ENCODE measurements around the gene C17orf67.

Gene C17orf67

GRCh38 chr17:56819431-56820145, 14.1 kb downstream of the C17orf67 start:
- no peaks in the 10 kb centered on the region; the same call in 1 of the 2 replicates for H3K4me1 ChIP-seq (ENCODE audit: control insufficient read depth, insufficient read depth, low read length)
- no peaks in the 10 kb centered on the region for H3K27me3 ChIP-seq (ENCODE audit: control insufficient read depth, insufficient read depth, low read length)
- H3K9ac ChIP-seq (ENCODE audit: low read depth, low read length): no peak overlapping the region
- no peaks in the 10 kb centered on the region for H3K9me3 ChIP-seq (ENCODE audit: control insufficient read depth, insufficient read depth, low read length)
- no peak overlapping the region for H3K4me3 ChIP-seq (ENCODE audit: low read depth, low read length)
- no peaks in the 10 kb centered on the region for H3K36me3 ChIP-seq (ENCODE audit: control insufficient read depth, insufficient read depth, low read length)
- no peak overlapping the region for H3K27ac ChIP-seq (ENCODE audit: low read depth, low read length)

- H3K4me3 ChIP-seq (ENCODE audit: low read depth, low read length): no peak overlapping the region
- no peaks in the 10 kb centered on the region for H3K27me3 ChIP-seq (ENCODE audit: control insufficient read depth, insufficient read depth, low read length)
- H3K36me3 ChIP-seq (ENCODE audit: control insufficient read depth, insufficient read depth, low read length): no peaks in the 10 kb centered on the region
- H3K9ac ChIP-seq (ENCODE audit: low read depth, low read length): no peak overlapping the region
- H3K27ac ChIP-seq (ENCODE audit: low read depth, low read length): no peak overlapping the region
- H3K4me1 ChIP-seq (ENCODE audit: control insufficient read depth, insufficient read depth, low read length): no peaks in the 10 kb centered on the region; the same call in 1 of the 2 replicates
- no peaks in the 10 kb centered on the region for H3K9me3 ChIP-seq (ENCODE audit: control insufficient read depth, insufficient read depth, low read length)
Measured at GRCh38 chr17:56819030-56819429, 14.7 kb downstream of the C17orf67 start.

- Histone ChIP-seq H3K4me3 (ENCODE audit: low read depth, low read length) (no peak overlapping the region), H3K27me3 (ENCODE audit: control insufficient read depth, insufficient read depth, low read length) (no peaks in the 10 kb centered on the region), H3K9ac (ENCODE audit: low read depth, low read length) (no peak overlapping the region), H3K9me3 (ENCODE audit: control insufficient read depth, insufficient read depth, low read length) (no peaks in the 10 kb centered on the region), H3K27ac (ENCODE audit: low read depth, low read length) (no peak overlapping the region), H3K4me1 (ENCODE audit: control insufficient read depth, insufficient read depth, low read length) (no peaks in the 10 kb centered on the region; the same call in 1 of the 2 replicates), H3K36me3 (ENCODE audit: control insufficient read depth, insufficient read depth, low read length) (no peaks in the 10 kb centered on the region)
Measured at GRCh38 chr17:56817066-56817465, 16.7 kb downstream of the C17orf67 start.

- Histone ChIP-seq H3K4me1 (ENCODE audit: control insufficient read depth, insufficient read depth, low read length) (no peaks in the 10 kb centered on the region; the same call in 1 of the 2 replicates), H3K36me3 (ENCODE audit: control insufficient read depth, insufficient read depth, low read length) (no peaks in the 10 kb centered on the region), H3K27me3 (ENCODE audit: control insufficient read depth, insufficient read depth, low read length) (no peaks in the 10 kb centered on the region), H3K9me3 (ENCODE audit: control insufficient read depth, insufficient read depth, low read length) (no peaks in the 10 kb centered on the region), H3K9ac (ENCODE audit: low read depth, low read length) (no peak overlapping the region), H3K4me3 (ENCODE audit: low read depth, low read length) (no peak overlapping the region), H3K27ac (ENCODE audit: low read depth, low read length) (no peak overlapping the region)
Measured at GRCh38 chr17:56815711-56816110, 18.0 kb downstream of the C17orf67 start.

GRCh38 chr17:56812901-56813388, 20.8 kb downstream of the C17orf67 start:
- Histone ChIP-seq H3K9me3 (ENCODE audit: control insufficient read depth, insufficient read depth, low read length) (no peaks in the 10 kb centered on the region), H3K27me3 (ENCODE audit: control insufficient read depth, insufficient read depth, low read length) (no peaks in the 10 kb centered on the region), H3K36me3 (ENCODE audit: control insufficient read depth, insufficient read depth, low read length) (no peaks in the 10 kb centered on the region), H3K4me1 (ENCODE audit: control insufficient read depth, insufficient read depth, low read length) (no peaks in the 10 kb centered on the region), H3K9ac (ENCODE audit: low read depth, low read length) (no peak overlapping the region), H3K27ac (ENCODE audit: low read depth, low read length) (no peak overlapping the region), H3K4me3 (ENCODE audit: low read depth, low read length) (no peak overlapping the region)

GRCh38 chr17:56810891-56811775, 22.6 kb downstream of the C17orf67 start:
- H3K4me3 ChIP-seq (ENCODE audit: low read depth, low read length): no peak overlapping the region
- H3K27ac ChIP-seq (ENCODE audit: low read depth, low read length): no peak overlapping the region
- no peaks in the 10 kb centered on the region for H3K36me3 ChIP-seq (ENCODE audit: control insufficient read depth, insufficient read depth, low read length)
- H3K27me3 ChIP-seq (ENCODE audit: control insufficient read depth, insufficient read depth, low read length): no peaks in the 10 kb centered on the region
- no peak overlapping the region for H3K9ac ChIP-seq (ENCODE audit: low read depth, low read length)
- no peaks in the 10 kb centered on the region for H3K4me1 ChIP-seq (ENCODE audit: control insufficient read depth, insufficient read depth, low read length)
- H3K9me3 ChIP-seq (ENCODE audit: control insufficient read depth, insufficient read depth, low read length): no peaks in the 10 kb centered on the region

GRCh38 chr17:56810343-56810742, 23.4 kb downstream of the C17orf67 start:
- H3K9ac ChIP-seq (ENCODE audit: low read depth, low read length): no peak overlapping the region
- H3K4me1 ChIP-seq (ENCODE audit: control insufficient read depth, insufficient read depth, low read length): no peaks in the 10 kb centered on the region
- H3K27ac ChIP-seq (ENCODE audit: low read depth, low read length): no peak overlapping the region
- no peaks in the 10 kb centered on the region for H3K9me3 ChIP-seq (ENCODE audit: control insufficient read depth, insufficient read depth, low read length)
- no peaks in the 10 kb centered on the region for H3K27me3 ChIP-seq (ENCODE audit: control insufficient read depth, insufficient read depth, low read length)
- no peaks in the 10 kb centered on the region for H3K36me3 ChIP-seq (ENCODE audit: control insufficient read depth, insufficient read depth, low read length)
- H3K4me3 ChIP-seq (ENCODE audit: low read depth, low read length): no peak overlapping the region

GRCh38 chr17:56809820-56810179, 23.9 kb downstream of the C17orf67 start:
- Histone ChIP-seq H3K9me3 (ENCODE audit: control insufficient read depth, insufficient read depth, low read length) (no peaks in the 10 kb centered on the region), H3K27ac (ENCODE audit: low read depth, low read length) (no peak overlapping the region), H3K4me3 (ENCODE audit: low read depth, low read length) (no peak overlapping the region), H3K9ac (ENCODE audit: low read depth, low read length) (no peak overlapping the region), H3K4me1 (ENCODE audit: control insufficient read depth, insufficient read depth, low read length) (no peaks in the 10 kb centered on the region), H3K36me3 (ENCODE audit: control insufficient read depth, insufficient read depth, low read length) (no peaks in the 10 kb centered on the region), H3K27me3 (ENCODE audit: control insufficient read depth, insufficient read depth, low read length) (no peaks in the 10 kb centered on the region)

GRCh38 chr17:56809106-56809819, 24.5 kb downstream of the C17orf67 start:
- H3K27ac ChIP-seq (ENCODE audit: low read depth, low read length): no peak overlapping the region
- H3K27me3 ChIP-seq (ENCODE audit: control insufficient read depth, insufficient read depth, low read length): no peaks in the 10 kb centered on the region
- no peaks in the 10 kb centered on the region for H3K4me1 ChIP-seq (ENCODE audit: control insufficient read depth, insufficient read depth, low read length)
- no peaks in the 10 kb centered on the region for H3K9me3 ChIP-seq (ENCODE audit: control insufficient read depth, insufficient read depth, low read length)
- no peak overlapping the region for H3K9ac ChIP-seq (ENCODE audit: low read depth, low read length)
- H3K4me3 ChIP-seq (ENCODE audit: low read depth, low read length): no peak overlapping the region
- no peaks in the 10 kb centered on the region for H3K36me3 ChIP-seq (ENCODE audit: control insufficient read depth, insufficient read depth, low read length)

GRCh38 chr17:56808503-56808902, 25.2 kb downstream of the C17orf67 start:
- Histone ChIP-seq H3K27ac (ENCODE audit: low read depth, low read length) (no peak overlapping the region), H3K4me3 (ENCODE audit: low read depth, low read length) (no peak overlapping the region), H3K9me3 (ENCODE audit: control insufficient read depth, insufficient read depth, low read length) (no peaks in the 10 kb centered on the region), H3K9ac (ENCODE audit: low read depth, low read length) (no peak overlapping the region), H3K27me3 (ENCODE audit: control insufficient read depth, insufficient read depth, low read length) (no peaks in the 10 kb centered on the region), H3K4me1 (ENCODE audit: control insufficient read depth, insufficient read depth, low read length) (no peaks in the 10 kb centered on the region), H3K36me3 (ENCODE audit: control insufficient read depth, insufficient read depth, low read length) (no peaks in the 10 kb centered on the region)

All from HUES48 (cell line).